Loucy (cell line): ENCODE data around the gene PAWR.

Source experiments
- CTCF ChIP-seq: fragments of 200-600 bp; sonication (generic); conservative IDR thresholded peaks from 2 replicates; pipeline ENCODE4 v1.5.1; 2014; ENCODE audit warnings: mild to moderate bottlenecking, antibody characterized with exemption, low read length
- EZH2phosphoT487 ChIP-seq: fragments of 200-600 bp; IDR thresholded peaks from 2 replicates; pipeline ENCODE4 v1.6.1; 2018; ENCODE audit warnings: antibody characterized with exemption, mild to moderate bottlenecking, moderate library complexity, borderline replicate concordance

GRCh38 chr12:79558924-79559469 is 131.8 kb downstream of the PAWR start:
- TF ChIP-seq CTCF (no peak), EZH2phosphoT487 (no peak)
